ENCODE data around the gene CAPZB. TPM values are rescaled to one million over a fixed set of nuclear protein-coding genes. Genes with fewer than 3 reads are reported as not detected.
A peak's percentile ranks its signal among the peaks of the same experiment; 100 is the strongest.

The CAPZB gene
- total RNA-seq, 1 experiment from 2014 or later: 491 TPM

- intact Hi-C loops (cut with micrococcal nuclease; ENCODE audit: unreplicated experiment) (loop anchor here (10.0 kb wide), 1 partner anchor 105 kb away; a partner anchor contains a TSS), in situ Hi-C loops (cut with HindIII; ENCODE audit: low pct_unique_long_range_greater_than_20kb, low sequenced_read_pairs) (no loop called here)
- Histone ChIP-seq H3K9me3 (ENCODE audit: control insufficient read depth, insufficient read depth, low read depth, low read length) (no peaks in the 10 kb centered on the region), H3K27ac (ENCODE audit: low read length) (no peak overlapping the region), H3K36me3 (ENCODE audit: control insufficient read depth, insufficient read depth, low read length) (no peaks in the 10 kb centered on the region; the same call in 1 of the 2 replicates), H3K27me3 (ENCODE audit: control insufficient read depth, insufficient read depth, low read length) (no peaks in the 10 kb centered on the region), H3K4me1 (ENCODE audit: control insufficient read depth, insufficient read depth, low read length) (peaks cover 15% of the 10 kb centered on the region), H3K4me3 (ENCODE audit: low read depth in 2 of 2, low read length in 2 of 2) (no peak overlapping the region)
- TF ChIP-seq, protein P1, sequence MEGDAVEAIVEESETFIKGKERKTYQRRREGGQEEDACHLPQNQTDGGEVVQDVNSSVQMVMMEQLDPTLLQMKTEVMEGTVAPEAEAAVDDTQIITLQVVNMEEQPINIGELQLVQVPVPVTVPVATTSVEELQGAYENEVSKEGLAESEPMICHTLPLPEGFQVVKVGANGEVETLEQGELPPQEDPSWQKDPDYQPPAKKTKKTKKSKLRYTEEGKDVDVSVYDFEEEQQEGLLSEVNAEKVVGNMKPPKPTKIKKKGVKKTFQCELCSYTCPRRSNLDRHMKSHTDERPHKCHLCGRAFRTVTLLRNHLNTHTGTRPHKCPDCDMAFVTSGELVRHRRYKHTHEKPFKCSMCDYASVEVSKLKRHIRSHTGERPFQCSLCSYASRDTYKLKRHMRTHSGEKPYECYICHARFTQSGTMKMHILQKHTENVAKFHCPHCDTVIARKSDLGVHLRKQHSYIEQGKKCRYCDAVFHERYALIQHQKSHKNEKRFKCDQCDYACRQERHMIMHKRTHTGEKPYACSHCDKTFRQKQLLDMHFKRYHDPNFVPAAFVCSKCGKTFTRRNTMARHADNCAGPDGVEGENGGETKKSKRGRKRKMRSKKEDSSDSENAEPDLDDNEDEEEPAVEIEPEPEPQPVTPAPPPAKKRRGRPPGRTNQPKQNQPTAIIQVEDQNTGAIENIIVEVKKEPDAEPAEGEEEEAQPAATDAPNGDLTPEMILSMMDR (IDR thresholded peaks at IDR 0.05): no peak
- TF ChIP-seq, protein P2, sequence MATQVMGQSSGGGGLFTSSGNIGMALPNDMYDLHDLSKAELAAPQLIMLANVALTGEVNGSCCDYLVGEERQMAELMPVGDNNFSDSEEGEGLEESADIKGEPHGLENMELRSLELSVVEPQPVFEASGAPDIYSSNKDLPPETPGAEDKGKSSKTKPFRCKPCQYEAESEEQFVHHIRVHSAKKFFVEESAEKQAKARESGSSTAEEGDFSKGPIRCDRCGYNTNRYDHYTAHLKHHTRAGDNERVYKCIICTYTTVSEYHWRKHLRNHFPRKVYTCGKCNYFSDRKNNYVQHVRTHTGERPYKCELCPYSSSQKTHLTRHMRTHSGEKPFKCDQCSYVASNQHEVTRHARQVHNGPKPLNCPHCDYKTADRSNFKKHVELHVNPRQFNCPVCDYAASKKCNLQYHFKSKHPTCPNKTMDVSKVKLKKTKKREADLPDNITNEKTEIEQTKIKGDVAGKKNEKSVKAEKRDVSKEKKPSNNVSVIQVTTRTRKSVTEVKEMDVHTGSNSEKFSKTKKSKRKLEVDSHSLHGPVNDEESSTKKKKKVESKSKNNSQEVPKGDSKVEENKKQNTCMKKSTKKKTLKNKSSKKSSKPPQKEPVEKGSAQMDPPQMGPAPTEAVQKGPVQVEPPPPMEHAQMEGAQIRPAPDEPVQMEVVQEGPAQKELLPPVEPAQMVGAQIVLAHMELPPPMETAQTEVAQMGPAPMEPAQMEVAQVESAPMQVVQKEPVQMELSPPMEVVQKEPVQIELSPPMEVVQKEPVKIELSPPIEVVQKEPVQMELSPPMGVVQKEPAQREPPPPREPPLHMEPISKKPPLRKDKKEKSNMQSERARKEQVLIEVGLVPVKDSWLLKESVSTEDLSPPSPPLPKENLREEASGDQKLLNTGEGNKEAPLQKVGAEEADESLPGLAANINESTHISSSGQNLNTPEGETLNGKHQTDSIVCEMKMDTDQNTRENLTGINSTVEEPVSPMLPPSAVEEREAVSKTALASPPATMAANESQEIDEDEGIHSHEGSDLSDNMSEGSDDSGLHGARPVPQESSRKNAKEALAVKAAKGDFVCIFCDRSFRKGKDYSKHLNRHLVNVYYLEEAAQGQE (IDR thresholded peaks at IDR 0.05; ENCODE audit: insufficient read depth in 1 of 2, low read depth in 2 of 2, low read length in 1 of 2): no peak
- TF ChIP-seq SIN3A (IDR thresholded peaks at IDR 0.05; ENCODE audit: borderline replicate concordance, insufficient read depth, low read depth, low read length): no peak
- POLR2A ChIA-PET: no interaction called here
- no TSS peak for BruUV-seq (replicated peaks)
- ATAC-seq (no peak), DNase-seq (ENCODE audit: low read depth, low spot score) (no peak)
- CTCF ChIA-PET: no interaction called here
Measured at GRCh38 chr1:19489996-19490395, 4.7 kb upstream of the CAPZB start.

- no peak for ATAC-seq
- in situ Hi-C loops (cut with HindIII; ENCODE audit: low pct_unique_long_range_greater_than_20kb, low sequenced_read_pairs): no loop called here
- DNase-seq (ENCODE audit: low read depth, low spot score): no peak
Measured at GRCh38 chr1:19488136-19488535, 2.8 kb upstream of the CAPZB start.

More at GRCh38 chr1:19488136-19488535, 2.8 kb upstream of the CAPZB start:
- intact Hi-C loops (cut with micrococcal nuclease; ENCODE audit: unreplicated experiment): loop anchor here (10.0 kb wide), 1 partner anchor 107 kb away; a partner anchor contains a TSS
- POLR2A ChIA-PET: interaction anchor here (0.8 kb wide), 1 partner anchor 109 kb away, joined by 3 read pairs; a partner anchor contains a TSS
- H3K27ac ChIP-seq (ENCODE audit: low read length): 0 out of 2 replicates have a peak overlapping the region, but pooled peaks have one; percentile 18
- peaks cover 22% of the 10 kb centered on the region for H3K4me1 ChIP-seq (ENCODE audit: control insufficient read depth, insufficient read depth, low read length)
- CTCF ChIA-PET: interaction anchor here (0.6 to 1.2 kb wide), 5 partner anchors 76 to 163 kb away, joined by 3 to 4 read pairs (median 3); no protein-coding TSS in a partner anchor
- no peaks in the 10 kb centered on the region for H3K9me3 ChIP-seq (ENCODE audit: control insufficient read depth, insufficient read depth, low read depth, low read length)
- H3K36me3 ChIP-seq (ENCODE audit: control insufficient read depth, insufficient read depth, low read length): no peaks in the 10 kb centered on the region; the same call in none of the 2 replicates
- BruUV-seq (replicated peaks): no TSS peak
- TF ChIP-seq POLR2AphosphoS5 (IDR thresholded peaks at IDR 0.05; ENCODE audit: low read depth, low read length): no peak
- TF ChIP-seq, protein P2 (IDR thresholded peaks at IDR 0.05; ENCODE audit: insufficient read depth in 1 of 2, low read depth in 2 of 2, low read length in 1 of 2): no peak
- H3K27me3 ChIP-seq (ENCODE audit: control insufficient read depth, insufficient read depth, low read length): no peaks in the 10 kb centered on the region
- H3K4me3 ChIP-seq (ENCODE audit: low read depth in 2 of 2, low read length in 2 of 2): no peak overlapping the region
